SK-N-SH (cell line): Measurements from ENCODE around the gene NUDT13. TPM values are rescaled to one million over a fixed set of nuclear protein-coding genes. Genes with fewer than 3 reads are reported as not detected.
A peak's percentile ranks its signal among the peaks of the same experiment; 100 is the strongest.

ENCODE experiments used
- CTCF ChIA-PET: fragments of 300-600, 350-600 bp; formaldehyde crosslinking; extraction: SDS; loops from one replicate; lab custom pipeline; 2021; lab: Yijun Ruan, JAX
- POLR2A ChIA-PET: fragments of 350-600 bp; sonication (Branson Sonifier 250); formaldehyde crosslinking; extraction: SDS; loops from one replicate; lab custom pipeline; 2020; ENCODE audit warnings: antibody characterized with exemption, inconsistent platforms; lab: Yijun Ruan, JAX
- DNase-seq: peaks from one replicate; pipeline ENCODE4 v3.0.0; 2012
- H2AFZ ChIP-seq: fragments of 200-600 bp; sonication (generic); 2 replicates; pipeline ENCODE4 v1.8.1; 2016; ENCODE audit warnings: antibody characterized with exemption, mild to moderate bottlenecking, low read depth
- H3F3A ChIP-seq: fragments of 200-600 bp; sonication (generic); replicated peaks from 2 replicates; pipeline ENCODE3; 2016; ENCODE audit warnings: antibody characterized with exemption, mild to moderate bottlenecking; ENCODE audit not compliant: insufficient read depth
- H3K27ac ChIP-seq, 2 experiments: fragments of 200-500 bp in 1 of 2; fragments of 200-600 bp in 1 of 2; sonication (Bioruptor generic) in 1 of 2; sonication (generic), shearing (Covaris generic) in 1 of 2; 2 replicates each; pipeline versions ENCODE4 v1.5.1 to v1.6.1; 2014 to 2016; ENCODE audit warnings: low read depth in 2 of 2, inconsistent platforms in 1 of 2, low read length in 1 of 2, mild to moderate bottlenecking in 1 of 2, mixed read lengths in 1 of 2
- H3K27me3 ChIP-seq: fragments of 200-600 bp; sonication (generic), shearing (Covaris generic); 2 replicates; pipeline ENCODE4 v1.6.1; 2016; ENCODE audit warnings: mixed run types; ENCODE audit not compliant: insufficient read depth
- H3K36me3 ChIP-seq, 2 experiments: fragments of 200-500 bp in 1 of 2; fragments of 200-600 bp in 1 of 2; sonication (Bioruptor generic) in 1 of 2; sonication (generic) in 1 of 2; replicated peaks in 1 of 2; 2 replicates each; pipeline versions ENCODE3 to v1.5.1; 2014 to 2016; ENCODE audit warnings: low read length in 1 of 2, mild to moderate bottlenecking in 1 of 2; ENCODE audit not compliant: insufficient read depth in 2 of 2, control insufficient read depth in 1 of 2
- H3K4me1 ChIP-seq, 2 experiments: fragments of 200-500 bp in 1 of 2; fragments of 200-600 bp in 1 of 2; sonication (Bioruptor generic) in 1 of 2; sonication (generic), shearing (Covaris generic) in 1 of 2; 2 replicates each; pipeline versions ENCODE4 v1.5.1 to v1.6.1; 2014 to 2016; ENCODE audit warnings: low read depth in 1 of 2, low read length in 1 of 2, mixed run types in 1 of 2; ENCODE audit not compliant: insufficient read depth in 2 of 2, control insufficient read depth in 1 of 2
- H3K4me2 ChIP-seq: fragments of 200-600 bp; sonication (generic), shearing (Covaris generic); 2 replicates; pipeline ENCODE4 v1.6.1; 2017; ENCODE audit warnings: mixed run types
- H3K4me3 ChIP-seq, 2 experiments: fragments of 200-500 bp in 1 of 2; fragments of 200-600 bp in 1 of 2; sonication (Bioruptor generic) in 1 of 2; sonication (generic), shearing (Covaris generic) in 1 of 2; 2 replicates each; pipeline versions ENCODE4 v1.5.1 to v1.8.1; 2014 to 2016; ENCODE audit warnings: low read depth in 2 of 2, inconsistent platforms in 1 of 2, low read length in 1 of 2, mild to moderate bottlenecking in 1 of 2, mixed read lengths in 1 of 2, moderate library complexity in 1 of 2
- H3K79me2 ChIP-seq: fragments of 200-600 bp; sonication (generic); 2 replicates; pipeline ENCODE4 v1.8.1; 2017; ENCODE audit warnings: mild to moderate bottlenecking; ENCODE audit not compliant: insufficient read depth
- H3K9ac ChIP-seq: fragments of 200-600 bp; sonication (generic); 2 replicates; pipeline ENCODE4 v1.6.1; 2017; ENCODE audit warnings: mixed run types
- H3K9me2 ChIP-seq: fragments of 200-600 bp; sonication (generic); 2 replicates; pipeline ENCODE4 v1.6.1; 2017; ENCODE audit warnings: mixed run types
- H3K9me3 ChIP-seq: fragments of 200-600 bp; sonication (generic); 2 replicates; pipeline ENCODE4 v1.6.1; 2017; ENCODE audit warnings: mixed run types, mild to moderate bottlenecking, moderate library complexity
- H4K20me1 ChIP-seq: fragments of 200-600 bp; sonication (generic); 2 replicates; pipeline ENCODE4 v1.6.1; 2017; ENCODE audit warnings: mild to moderate bottlenecking, mixed run types; ENCODE audit not compliant: insufficient read depth
- CHD2 ChIP-seq: fragments of 150-350 bp; IDR thresholded peaks from 2 replicates; pipeline ENCODE4 v1.6.1; 2018; ENCODE audit warnings: low read length; ENCODE audit not compliant: partially characterized antibody
- EP300 ChIP-seq, 2 experiments: IDR thresholded peaks; 2 replicates each; pipeline versions ENCODE4 v1.4.0 to v1.6.1; 2012; ENCODE audit warnings: borderline replicate concordance in 1 of 2, low read depth in 1 of 2, low read length in 1 of 2
- FOSL2 ChIP-seq: IDR thresholded peaks from 2 replicates; pipeline ENCODE4 v1.4.0; 2012; ENCODE audit warnings: low read depth, mild to moderate bottlenecking, moderate library complexity, borderline replicate concordance
- IRF3 ChIP-seq: fragments of 150-350 bp; IDR thresholded peaks from 2 replicates; pipeline ENCODE4 v1.6.1; 2016; ENCODE audit warnings: mild to moderate bottlenecking, low read depth, low read length
- JUND ChIP-seq: IDR thresholded peaks from 2 replicates; pipeline ENCODE4 v1.4.0; 2012
- MEF2A ChIP-seq: IDR thresholded peaks from 2 replicates; pipeline ENCODE4 v1.4.0; 2012; ENCODE audit warnings: low read depth, borderline replicate concordance
- PBX3 ChIP-seq: IDR thresholded peaks from 2 replicates; pipeline ENCODE4; 2012
- POLR2AphosphoS5 ChIP-seq: IDR thresholded peaks from 2 replicates; pipeline ENCODE4 v1.6.1; 2012; ENCODE audit warnings: low read depth, low read length
- SIN3A ChIP-seq: IDR thresholded peaks from 2 replicates; pipeline ENCODE4 v1.6.1; 2012; ENCODE audit warnings: low read depth, mild to moderate bottlenecking, low read length, moderate library complexity, borderline replicate concordance
- TAF1 ChIP-seq: IDR thresholded peaks from 2 replicates; pipeline ENCODE4 v1.6.1; 2012; ENCODE audit warnings: low read depth, mild to moderate bottlenecking, low read length, moderate library complexity, borderline replicate concordance
- TEAD4 ChIP-seq: IDR thresholded peaks from 2 replicates; pipeline ENCODE4 v1.4.0; 2012; ENCODE audit warnings: mild to moderate bottlenecking, borderline replicate concordance; ENCODE audit not compliant: insufficient read depth
- ZBTB33 ChIP-seq: IDR thresholded peaks from 2 replicates; pipeline ENCODE4 v1.4.0; 2012; ENCODE audit warnings: low read depth, borderline replicate concordance
- WGBS: methylation state at CpG from one replicate; pipeline ENCODE4 v1.1.6; 2017; ENCODE audit warnings: low lambda C conversion rate; 5-methylcytosine and 5-hydroxymethylcytosine counted together
- polyA plus RNA-seq, 3 experiments: library from polyadenylated mRNA; depleted of rRNA; stranded (reverse); fragments of >200 nt; gene quantifications; 2 replicates each; pipeline ENCODE4 v1.2.3, GENCODE V29; 2012
- TF ChIP-seq, protein P1 (sequence below): IDR thresholded peaks from 2 replicates; pipeline ENCODE4 v1.6.1; 2012; ENCODE audit warnings: mild to moderate bottlenecking, low read depth, low read length, moderate library complexity
- TF ChIP-seq, protein P2 (sequence below): IDR thresholded peaks from 2 replicates; pipeline ENCODE4 v1.4.0; 2012; ENCODE audit warnings: low read depth

Gene NUDT13
- polyA plus RNA-seq, 1 of the 3 experiments (the other 2 are of a cell fraction): 3.4 TPM

DNA sequence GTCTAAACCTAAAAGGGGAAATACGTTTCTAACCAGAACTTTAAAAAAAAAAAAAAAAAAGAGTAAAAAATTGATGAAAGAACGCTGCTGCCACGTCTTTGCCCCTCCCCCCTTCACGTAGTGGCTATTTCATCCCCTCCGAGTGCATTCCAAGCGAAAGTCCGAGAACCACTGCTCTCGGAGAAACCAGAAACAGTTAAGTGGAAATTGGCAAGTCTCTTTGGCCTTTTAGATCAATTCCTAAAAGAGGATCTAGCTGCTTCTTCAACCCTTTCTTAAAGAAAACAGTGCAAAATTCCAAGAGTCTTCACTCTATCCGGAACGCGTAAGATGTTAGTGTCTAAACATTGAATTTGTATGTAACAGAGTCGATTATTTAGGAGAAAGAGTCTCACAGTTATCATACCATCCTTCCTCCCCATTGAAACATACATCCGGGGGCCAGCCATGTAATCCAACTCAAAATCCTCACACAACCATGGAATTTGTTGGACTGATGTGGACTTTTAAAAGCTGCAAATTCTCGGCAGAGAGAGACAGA lies 14.7 kb upstream of the NUDT13 start:
- peaks cover 29% of the 10 kb centered on the region for H3F3A ChIP-seq
- H3K9ac ChIP-seq: peak overlapping the region; percentile 92
- DNase-seq: peak; percentile 39
- no peaks in the 10 kb centered on the region for H3K9me2 ChIP-seq
- H3K4me2 ChIP-seq: peak overlapping the region; percentile 88
- peak overlapping the region; percentile 84 to 87 for H3K4me3 ChIP-seq
- under 1% methylated on average over 14 of the region's 14 CpGs for WGBS
- TF ChIP-seq POLR2AphosphoS5 (peak; percentile 63; the same call in 1 of the 2 replicates), PBX3 (no peak), SIN3A (peak; percentile 46; the same call in 1 of the 2 replicates), FOSL2 (no peak), IRF3 (no peak), ZBTB33 (no peak), CHD2 (peak; percentile 79), TEAD4 (0 out of 2 replicates have a peak, but pooled peaks have one; percentile 44), MEF2A (no peak), JUND (no peak), TAF1 (peak; percentile 67), EP300 (IDR thresholded peaks at IDR 0.05; ENCODE audit: borderline replicate concordance in 1 of 2, low read depth in 1 of 2, low read length in 1 of 2) (no peak)
- TF ChIP-seq, protein P1, sequence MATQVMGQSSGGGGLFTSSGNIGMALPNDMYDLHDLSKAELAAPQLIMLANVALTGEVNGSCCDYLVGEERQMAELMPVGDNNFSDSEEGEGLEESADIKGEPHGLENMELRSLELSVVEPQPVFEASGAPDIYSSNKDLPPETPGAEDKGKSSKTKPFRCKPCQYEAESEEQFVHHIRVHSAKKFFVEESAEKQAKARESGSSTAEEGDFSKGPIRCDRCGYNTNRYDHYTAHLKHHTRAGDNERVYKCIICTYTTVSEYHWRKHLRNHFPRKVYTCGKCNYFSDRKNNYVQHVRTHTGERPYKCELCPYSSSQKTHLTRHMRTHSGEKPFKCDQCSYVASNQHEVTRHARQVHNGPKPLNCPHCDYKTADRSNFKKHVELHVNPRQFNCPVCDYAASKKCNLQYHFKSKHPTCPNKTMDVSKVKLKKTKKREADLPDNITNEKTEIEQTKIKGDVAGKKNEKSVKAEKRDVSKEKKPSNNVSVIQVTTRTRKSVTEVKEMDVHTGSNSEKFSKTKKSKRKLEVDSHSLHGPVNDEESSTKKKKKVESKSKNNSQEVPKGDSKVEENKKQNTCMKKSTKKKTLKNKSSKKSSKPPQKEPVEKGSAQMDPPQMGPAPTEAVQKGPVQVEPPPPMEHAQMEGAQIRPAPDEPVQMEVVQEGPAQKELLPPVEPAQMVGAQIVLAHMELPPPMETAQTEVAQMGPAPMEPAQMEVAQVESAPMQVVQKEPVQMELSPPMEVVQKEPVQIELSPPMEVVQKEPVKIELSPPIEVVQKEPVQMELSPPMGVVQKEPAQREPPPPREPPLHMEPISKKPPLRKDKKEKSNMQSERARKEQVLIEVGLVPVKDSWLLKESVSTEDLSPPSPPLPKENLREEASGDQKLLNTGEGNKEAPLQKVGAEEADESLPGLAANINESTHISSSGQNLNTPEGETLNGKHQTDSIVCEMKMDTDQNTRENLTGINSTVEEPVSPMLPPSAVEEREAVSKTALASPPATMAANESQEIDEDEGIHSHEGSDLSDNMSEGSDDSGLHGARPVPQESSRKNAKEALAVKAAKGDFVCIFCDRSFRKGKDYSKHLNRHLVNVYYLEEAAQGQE: 0 out of 2 replicates have a peak, but pooled peaks have one; percentile 46
- TF ChIP-seq, protein P2, sequence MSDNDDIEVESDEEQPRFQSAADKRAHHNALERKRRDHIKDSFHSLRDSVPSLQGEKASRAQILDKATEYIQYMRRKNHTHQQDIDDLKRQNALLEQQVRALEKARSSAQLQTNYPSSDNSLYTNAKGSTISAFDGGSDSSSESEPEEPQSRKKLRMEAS: peak; percentile 37; the same call in 1 of the 2 replicates
- peaks cover 4% of the 10 kb centered on the region in 2 experiments; a peak in 3 of 4 replicates for H3K4me1 ChIP-seq
- H4K20me1 ChIP-seq: 0 out of 2 replicates have a peak, but pooled peaks cover 3% of the 10 kb centered on the region
- H2AFZ ChIP-seq: peak overlapping the region; percentile 80
- peaks cover 0 to 4% of the 10 kb centered on the region in 2 experiments for H3K36me3 ChIP-seq
- ChIA-PET POLR2A (interaction anchor here (1.5 to 2.7 kb wide), 2 partner anchors 15 to 403 kb away, joined by 3 to 16 read pairs; partner anchors contain the start of genes MCU and NUDT13), CTCF (interaction anchor here (0.7 to 2.2 kb wide), 12 partner anchors 12 to 732 kb away, joined by 3 to 19 read pairs (median 4); partner anchors contain the start of genes FAM149B1 and NUDT13)
- peaks cover 52% of the 10 kb centered on the region for H3K79me2 ChIP-seq
- H3K27me3 ChIP-seq: no peaks in the 10 kb centered on the region
- peak overlapping the region; percentile 96 to 97 for H3K27ac ChIP-seq
- no peaks in the 10 kb centered on the region for H3K9me3 ChIP-seq
